GM23338 (cell line): ENCODE data around the gene RNF145. TPM values are rescaled to one million over a fixed set of nuclear protein-coding genes. Genes with fewer than 3 reads are reported as not detected.

Source experiments
- EZH2phosphoT487 ChIP-seq: fragments of 200-600 bp; sonication (generic); IDR thresholded peaks from one replicate; pipeline ENCODE4 v1.8.1; 2018; ENCODE audit warnings: antibody characterized with exemption; ENCODE audit not compliant: unreplicated experiment
- JUNB ChIP-seq: IDR thresholded peaks from one replicate; pipeline ENCODE4 v1.6.1; 2016; ENCODE audit warnings: antibody characterized with exemption; ENCODE audit not compliant: unreplicated experiment
- NANOG ChIP-seq: IDR thresholded peaks from 2 replicates; pipeline ENCODE4 v1.6.1; 2016; ENCODE audit warnings: antibody characterized with exemption, borderline replicate concordance
- ZNF114 ChIP-seq: fragments of 250-450 bp; sonication (Bioruptor Pico); IDR thresholded peaks from 2 replicates; pipeline ENCODE4 v1.5.0; 2020; ENCODE audit warnings: mild to moderate bottlenecking, moderate library complexity
- ZNF331 ChIP-seq: fragments of 250-450 bp; sonication (Bioruptor Pico); IDR thresholded peaks from 2 replicates; pipeline ENCODE4 v1.5.0; 2020; ENCODE audit warnings: low read depth, mild to moderate bottlenecking, moderate library complexity
- polyA plus RNA-seq: library from polyadenylated mRNA; unstranded; fragments of >200 nt; fragmentation: Nextera tagmentation; extraction: Ambion mirVana; gene quantifications from 2 replicates; pipeline ENCODE4 v1.2.1, GENCODE V29; 2016
- total RNA-seq: library from RNA; depleted of rRNA; stranded (reverse); fragments of >200 nt; shearing (Covaris generic); gene quantifications from 2 replicates; pipeline ENCODE4 v1.2.3, GENCODE V29; 2014
- TF ChIP-seq, protein P1 (sequence below): fragments of 250-450 bp; sonication (Bioruptor Pico); IDR thresholded peaks from 2 replicates; pipeline ENCODE4 v1.5.0; 2020; ENCODE audit warnings: mild to moderate bottlenecking, moderate library complexity
- TF ChIP-seq, protein P2 (sequence below), 2 experiments: fragments of 200-600 bp in 1 of 2; sonication (generic) in 1 of 2; conservative IDR thresholded peaks; 2 replicates each; pipeline versions ENCODE4 v1.5.1 to v1.6.1; 2016 to 2017; ENCODE audit warnings: antibody characterized with exemption in 2 of 2, low read depth in 2 of 2, mild to moderate bottlenecking in 2 of 2, moderate library complexity in 1 of 2
- TF ChIP-seq, protein P3 (sequence below): IDR thresholded peaks from 2 replicates; pipeline ENCODE4 v1.6.1; 2016; ENCODE audit warnings: antibody characterized with exemption
- TF ChIP-seq, protein P4 (sequence below): IDR thresholded peaks from one replicate; pipeline ENCODE4 v1.6.1; 2018; ENCODE audit warnings: antibody characterized with exemption; ENCODE audit not compliant: unreplicated experiment

The RNF145 gene
- total and polyA plus RNA-seq, 2 experiments from 2014 or later, result 15.6 to 43.5 TPM

DNA sequence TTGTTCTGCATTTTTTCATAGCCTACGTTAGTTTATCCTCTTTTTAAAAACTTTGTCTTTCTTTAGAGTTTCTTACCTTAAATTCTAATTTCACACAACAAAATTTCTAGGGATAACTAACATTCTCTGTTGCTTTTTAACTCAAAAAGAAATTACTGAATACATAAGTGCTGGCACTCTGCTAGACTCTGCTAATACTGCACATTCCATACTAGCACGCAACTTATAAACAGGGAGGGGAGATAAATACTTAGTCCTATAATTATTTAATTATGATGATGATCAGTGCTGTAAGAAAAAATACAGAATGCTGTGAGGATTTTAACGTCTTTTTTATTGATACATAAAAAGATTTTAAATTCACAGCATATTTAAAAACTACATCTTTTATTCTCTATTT, 25.1 kb downstream of the RNF145 start (continued):
- TF ChIP-seq, protein P1, sequence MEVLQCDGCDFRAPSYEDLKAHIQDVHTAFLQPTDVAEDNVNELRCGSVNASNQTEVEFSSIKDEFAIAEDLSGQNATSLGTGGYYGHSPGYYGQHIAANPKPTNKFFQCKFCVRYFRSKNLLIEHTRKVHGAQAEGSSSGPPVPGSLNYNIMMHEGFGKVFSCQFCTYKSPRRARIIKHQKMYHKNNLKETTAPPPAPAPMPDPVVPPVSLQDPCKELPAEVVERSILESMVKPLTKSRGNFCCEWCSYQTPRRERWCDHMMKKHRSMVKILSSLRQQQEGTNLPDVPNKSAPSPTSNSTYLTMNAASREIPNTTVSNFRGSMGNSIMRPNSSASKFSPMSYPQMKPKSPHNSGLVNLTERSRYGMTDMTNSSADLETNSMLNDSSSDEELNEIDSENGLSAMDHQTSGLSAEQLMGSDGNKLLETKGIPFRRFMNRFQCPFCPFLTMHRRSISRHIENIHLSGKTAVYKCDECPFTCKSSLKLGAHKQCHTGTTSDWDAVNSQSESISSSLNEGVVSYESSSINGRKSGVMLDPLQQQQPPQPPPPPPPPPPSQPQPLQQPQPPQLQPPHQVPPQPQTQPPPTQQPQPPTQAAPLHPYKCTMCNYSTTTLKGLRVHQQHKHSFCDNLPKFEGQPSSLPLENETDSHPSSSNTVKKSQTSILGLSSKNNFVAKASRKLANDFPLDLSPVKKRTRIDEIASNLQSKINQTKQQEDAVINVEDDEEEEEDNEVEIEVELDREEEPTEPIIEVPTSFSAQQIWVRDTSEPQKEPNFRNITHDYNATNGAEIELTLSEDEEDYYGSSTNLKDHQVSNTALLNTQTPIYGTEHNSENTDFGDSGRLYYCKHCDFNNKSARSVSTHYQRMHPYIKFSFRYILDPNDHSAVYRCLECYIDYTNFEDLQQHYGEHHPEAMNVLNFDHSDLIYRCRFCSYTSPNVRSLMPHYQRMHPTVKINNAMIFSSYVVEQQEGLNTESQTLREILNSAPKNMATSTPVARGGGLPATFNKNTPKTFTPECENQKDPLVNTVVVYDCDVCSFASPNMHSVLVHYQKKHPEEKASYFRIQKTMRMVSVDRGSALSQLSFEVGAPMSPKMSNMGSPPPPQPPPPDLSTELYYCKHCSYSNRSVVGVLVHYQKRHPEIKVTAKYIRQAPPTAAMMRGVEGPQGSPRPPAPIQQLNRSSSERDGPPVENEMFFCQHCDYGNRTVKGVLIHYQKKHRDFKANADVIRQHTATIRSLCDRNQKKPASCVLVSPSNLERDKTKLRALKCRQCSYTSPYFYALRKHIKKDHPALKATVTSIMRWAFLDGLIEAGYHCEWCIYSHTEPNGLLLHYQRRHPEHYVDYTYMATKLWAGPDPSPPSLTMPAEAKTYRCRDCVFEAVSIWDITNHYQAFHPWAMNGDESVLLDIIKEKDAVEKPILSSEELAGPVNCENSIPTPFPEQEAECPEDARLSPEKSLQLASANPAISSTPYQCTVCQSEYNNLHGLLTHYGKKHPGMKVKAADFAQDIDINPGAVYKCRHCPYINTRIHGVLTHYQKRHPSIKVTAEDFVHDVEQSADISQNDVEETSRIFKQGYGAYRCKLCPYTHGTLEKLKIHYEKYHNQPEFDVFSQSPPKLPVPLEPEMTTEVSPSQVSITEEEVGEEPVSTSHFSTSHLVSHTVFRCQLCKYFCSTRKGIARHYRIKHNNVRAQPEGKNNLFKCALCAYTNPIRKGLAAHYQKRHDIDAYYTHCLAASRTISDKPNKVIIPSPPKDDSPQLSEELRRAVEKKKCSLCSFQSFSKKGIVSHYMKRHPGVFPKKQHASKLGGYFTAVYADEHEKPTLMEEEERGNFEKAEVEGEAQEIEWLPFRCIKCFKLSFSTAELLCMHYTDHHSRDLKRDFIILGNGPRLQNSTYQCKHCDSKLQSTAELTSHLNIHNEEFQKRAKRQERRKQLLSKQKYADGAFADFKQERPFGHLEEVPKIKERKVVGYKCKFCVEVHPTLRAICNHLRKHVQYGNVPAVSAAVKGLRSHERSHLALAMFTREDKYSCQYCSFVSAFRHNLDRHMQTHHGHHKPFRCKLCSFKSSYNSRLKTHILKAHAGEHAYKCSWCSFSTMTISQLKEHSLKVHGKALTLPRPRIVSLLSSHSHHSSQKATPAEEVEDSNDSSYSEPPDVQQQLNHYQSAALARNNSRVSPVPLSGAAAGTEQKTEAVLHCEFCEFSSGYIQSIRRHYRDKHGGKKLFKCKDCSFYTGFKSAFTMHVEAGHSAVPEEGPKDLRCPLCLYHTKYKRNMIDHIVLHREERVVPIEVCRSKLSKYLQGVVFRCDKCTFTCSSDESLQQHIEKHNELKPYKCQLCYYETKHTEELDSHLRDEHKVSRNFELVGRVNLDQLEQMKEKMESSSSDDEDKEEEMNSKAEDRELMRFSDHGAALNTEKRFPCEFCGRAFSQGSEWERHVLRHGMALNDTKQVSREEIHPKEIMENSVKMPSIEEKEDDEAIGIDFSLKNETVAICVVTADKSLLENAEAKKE, result no peak
- no peak for TF ChIP-seq ZNF331
- no peak for TF ChIP-seq EZH2phosphoT487
- TF ChIP-seq ZNF114, result no peak
- TF ChIP-seq, protein P2, sequence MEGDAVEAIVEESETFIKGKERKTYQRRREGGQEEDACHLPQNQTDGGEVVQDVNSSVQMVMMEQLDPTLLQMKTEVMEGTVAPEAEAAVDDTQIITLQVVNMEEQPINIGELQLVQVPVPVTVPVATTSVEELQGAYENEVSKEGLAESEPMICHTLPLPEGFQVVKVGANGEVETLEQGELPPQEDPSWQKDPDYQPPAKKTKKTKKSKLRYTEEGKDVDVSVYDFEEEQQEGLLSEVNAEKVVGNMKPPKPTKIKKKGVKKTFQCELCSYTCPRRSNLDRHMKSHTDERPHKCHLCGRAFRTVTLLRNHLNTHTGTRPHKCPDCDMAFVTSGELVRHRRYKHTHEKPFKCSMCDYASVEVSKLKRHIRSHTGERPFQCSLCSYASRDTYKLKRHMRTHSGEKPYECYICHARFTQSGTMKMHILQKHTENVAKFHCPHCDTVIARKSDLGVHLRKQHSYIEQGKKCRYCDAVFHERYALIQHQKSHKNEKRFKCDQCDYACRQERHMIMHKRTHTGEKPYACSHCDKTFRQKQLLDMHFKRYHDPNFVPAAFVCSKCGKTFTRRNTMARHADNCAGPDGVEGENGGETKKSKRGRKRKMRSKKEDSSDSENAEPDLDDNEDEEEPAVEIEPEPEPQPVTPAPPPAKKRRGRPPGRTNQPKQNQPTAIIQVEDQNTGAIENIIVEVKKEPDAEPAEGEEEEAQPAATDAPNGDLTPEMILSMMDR (conservative IDR thresholded peaks at IDR 0.05; ENCODE audit: low read depth in 2 of 2), result no peak
- TF ChIP-seq, protein P3, sequence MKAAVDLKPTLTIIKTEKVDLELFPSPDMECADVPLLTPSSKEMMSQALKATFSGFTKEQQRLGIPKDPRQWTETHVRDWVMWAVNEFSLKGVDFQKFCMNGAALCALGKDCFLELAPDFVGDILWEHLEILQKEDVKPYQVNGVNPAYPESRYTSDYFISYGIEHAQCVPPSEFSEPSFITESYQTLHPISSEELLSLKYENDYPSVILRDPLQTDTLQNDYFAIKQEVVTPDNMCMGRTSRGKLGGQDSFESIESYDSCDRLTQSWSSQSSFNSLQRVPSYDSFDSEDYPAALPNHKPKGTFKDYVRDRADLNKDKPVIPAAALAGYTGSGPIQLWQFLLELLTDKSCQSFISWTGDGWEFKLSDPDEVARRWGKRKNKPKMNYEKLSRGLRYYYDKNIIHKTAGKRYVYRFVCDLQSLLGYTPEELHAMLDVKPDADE, result no peak
- TF ChIP-seq NANOG, result no peak
- TF ChIP-seq, protein P4, sequence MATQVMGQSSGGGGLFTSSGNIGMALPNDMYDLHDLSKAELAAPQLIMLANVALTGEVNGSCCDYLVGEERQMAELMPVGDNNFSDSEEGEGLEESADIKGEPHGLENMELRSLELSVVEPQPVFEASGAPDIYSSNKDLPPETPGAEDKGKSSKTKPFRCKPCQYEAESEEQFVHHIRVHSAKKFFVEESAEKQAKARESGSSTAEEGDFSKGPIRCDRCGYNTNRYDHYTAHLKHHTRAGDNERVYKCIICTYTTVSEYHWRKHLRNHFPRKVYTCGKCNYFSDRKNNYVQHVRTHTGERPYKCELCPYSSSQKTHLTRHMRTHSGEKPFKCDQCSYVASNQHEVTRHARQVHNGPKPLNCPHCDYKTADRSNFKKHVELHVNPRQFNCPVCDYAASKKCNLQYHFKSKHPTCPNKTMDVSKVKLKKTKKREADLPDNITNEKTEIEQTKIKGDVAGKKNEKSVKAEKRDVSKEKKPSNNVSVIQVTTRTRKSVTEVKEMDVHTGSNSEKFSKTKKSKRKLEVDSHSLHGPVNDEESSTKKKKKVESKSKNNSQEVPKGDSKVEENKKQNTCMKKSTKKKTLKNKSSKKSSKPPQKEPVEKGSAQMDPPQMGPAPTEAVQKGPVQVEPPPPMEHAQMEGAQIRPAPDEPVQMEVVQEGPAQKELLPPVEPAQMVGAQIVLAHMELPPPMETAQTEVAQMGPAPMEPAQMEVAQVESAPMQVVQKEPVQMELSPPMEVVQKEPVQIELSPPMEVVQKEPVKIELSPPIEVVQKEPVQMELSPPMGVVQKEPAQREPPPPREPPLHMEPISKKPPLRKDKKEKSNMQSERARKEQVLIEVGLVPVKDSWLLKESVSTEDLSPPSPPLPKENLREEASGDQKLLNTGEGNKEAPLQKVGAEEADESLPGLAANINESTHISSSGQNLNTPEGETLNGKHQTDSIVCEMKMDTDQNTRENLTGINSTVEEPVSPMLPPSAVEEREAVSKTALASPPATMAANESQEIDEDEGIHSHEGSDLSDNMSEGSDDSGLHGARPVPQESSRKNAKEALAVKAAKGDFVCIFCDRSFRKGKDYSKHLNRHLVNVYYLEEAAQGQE, result no peak
- TF ChIP-seq JUNB, result no peak
